SU-DHL-6 (cell line): ENCODE results near the gene UTY.

Source experiments
- CTCF ChIP-seq: fragments of 200-600 bp; sonication (generic); IDR thresholded peaks from one replicate; pipeline ENCODE4 v1.5.1; 2017; ENCODE audit warnings: antibody characterized with exemption, mild to moderate bottlenecking, low read length, moderate library complexity; ENCODE audit not compliant: insufficient read depth, poor library complexity, severe bottlenecking
- EZH2phosphoT487 ChIP-seq: fragments of 200-600 bp; sonication (generic), shearing (Covaris generic); conservative IDR thresholded peaks from 2 replicates; pipeline ENCODE4 v1.6.1; 2018; ENCODE audit warnings: mild to moderate bottlenecking, antibody characterized with exemption, low read length, moderate library complexity, mixed read lengths

- TF ChIP-seq CTCF, result no peak
- no peak for TF ChIP-seq EZH2phosphoT487
Measured at GRCh38 chrY:13435206-13435967, 44.4 kb downstream of the UTY start.
